ENCODE results near the gene IL17RD. TPM values are rescaled to one million over a fixed set of nuclear protein-coding genes. Genes with fewer than 3 reads are reported as not detected.
A peak's percentile ranks its signal among the peaks of the same experiment; 100 is the strongest.

IL17RD gene
- 17.2 TPM for total RNA-seq

GRCh38 chr3:57164657-57165573 lies at the start of gene IL17RD:
TSS of gene IL17RD (minus strand) at chr3:57165353. CDS start at chr3:57165286, 67 bp downstream.
- TF ChIP-seq POLR2AphosphoS5 (IDR thresholded peaks at IDR 0.05; ENCODE audit: insufficient read depth in 1 of 2, low read depth in 1 of 2) (peak in 1 of 2 donors; percentile 52), POLR2A (IDR thresholded peaks at IDR 0.05) (peak in 1 of 2 donors; percentile 65)
- TF ChIP-seq, protein P1, sequence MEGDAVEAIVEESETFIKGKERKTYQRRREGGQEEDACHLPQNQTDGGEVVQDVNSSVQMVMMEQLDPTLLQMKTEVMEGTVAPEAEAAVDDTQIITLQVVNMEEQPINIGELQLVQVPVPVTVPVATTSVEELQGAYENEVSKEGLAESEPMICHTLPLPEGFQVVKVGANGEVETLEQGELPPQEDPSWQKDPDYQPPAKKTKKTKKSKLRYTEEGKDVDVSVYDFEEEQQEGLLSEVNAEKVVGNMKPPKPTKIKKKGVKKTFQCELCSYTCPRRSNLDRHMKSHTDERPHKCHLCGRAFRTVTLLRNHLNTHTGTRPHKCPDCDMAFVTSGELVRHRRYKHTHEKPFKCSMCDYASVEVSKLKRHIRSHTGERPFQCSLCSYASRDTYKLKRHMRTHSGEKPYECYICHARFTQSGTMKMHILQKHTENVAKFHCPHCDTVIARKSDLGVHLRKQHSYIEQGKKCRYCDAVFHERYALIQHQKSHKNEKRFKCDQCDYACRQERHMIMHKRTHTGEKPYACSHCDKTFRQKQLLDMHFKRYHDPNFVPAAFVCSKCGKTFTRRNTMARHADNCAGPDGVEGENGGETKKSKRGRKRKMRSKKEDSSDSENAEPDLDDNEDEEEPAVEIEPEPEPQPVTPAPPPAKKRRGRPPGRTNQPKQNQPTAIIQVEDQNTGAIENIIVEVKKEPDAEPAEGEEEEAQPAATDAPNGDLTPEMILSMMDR (IDR thresholded peaks at IDR 0.05), result no peak
- intact Hi-C loops (cut with DNase I), result loop anchor here (10.0 kb wide), 1 partner anchor 160 kb away; no protein-coding TSS in a partner anchor
- peak in 1 of 2 donors; percentile 87 for DNase-seq (ENCODE audit: extremely low spot score in 2 of 2)
- Histone ChIP-seq H3K4me1 (peaks cover 52% of the 10 kb centered on the region), H3K36me3 (no peaks in the 10 kb centered on the region), H3K9me3 (no peaks in the 10 kb centered on the region), H3K27ac (peak within 1 kb of the TSS; percentile 77), H3K4me3 (peak within 1 kb of the TSS; percentile 66 to 89), H3K27me3 (no peaks in the 10 kb centered on the region)

- intact Hi-C loops (cut with DNase I), result no loop called here
- Histone ChIP-seq H3K27me3 (no peaks in the 10 kb centered on the region), H3K4me1 (no peaks in the 10 kb centered on the region), H3K36me3 (no peaks in the 10 kb centered on the region), H3K9me3 (no peaks in the 10 kb centered on the region), H3K27ac (no peak overlapping the region), H3K4me3 (no peak overlapping the region)
- TF ChIP-seq POLR2A (IDR thresholded peaks at IDR 0.05), result no peak
- TF ChIP-seq, protein P1 (IDR thresholded peaks at IDR 0.05), result no peak
- no peak for TF ChIP-seq POLR2AphosphoS5 (IDR thresholded peaks at IDR 0.05; ENCODE audit: insufficient read depth in 1 of 2, low read depth in 1 of 2)
- DNase-seq (ENCODE audit: extremely low spot score in 2 of 2), result no peak
Observed at GRCh38 chr3:57206423-57206822, 41.3 kb upstream of the IL17RD start.

- H3K4me3 ChIP-seq, result no peak within 1 kb of the TSS
- H3K4me1 ChIP-seq, result no peaks in the 10 kb centered on the region
- intact Hi-C loops (cut with DNase I), result no loop called here
- no peak within 1 kb of the TSS for H3K27ac ChIP-seq
- no peak for DNase-seq (ENCODE audit: extremely low spot score in 2 of 2)
- no peaks in the 10 kb centered on the region for H3K27me3 ChIP-seq
- no peak for TF ChIP-seq POLR2A (IDR thresholded peaks at IDR 0.05)
- TF ChIP-seq, protein P1 (IDR thresholded peaks at IDR 0.05), result no peak
- no peak for TF ChIP-seq POLR2AphosphoS5 (IDR thresholded peaks at IDR 0.05; ENCODE audit: insufficient read depth in 1 of 2, low read depth in 1 of 2)
- H3K36me3 ChIP-seq, result no peaks in the 10 kb centered on the region
- H3K9me3 ChIP-seq, result no peaks in the 10 kb centered on the region
Observed at GRCh38 chr3:57199895-57200297, 34.7 kb upstream of the IL17RD start, which contains the start of gene HESX1. TSS of gene HESX1 (minus strand) at chr3:57199978. CDS start at chr3:57199918, 60 bp downstream.

GRCh38 chr3:57194641-57195040 lies 29.5 kb upstream of the IL17RD start:
- DNase-seq (ENCODE audit: extremely low spot score in 2 of 2), result no peak
- H3K27me3 ChIP-seq, result no peaks in the 10 kb centered on the region
- no peaks in the 10 kb centered on the region for H3K36me3 ChIP-seq
- TF ChIP-seq, protein P1 (IDR thresholded peaks at IDR 0.05), result no peak
- TF ChIP-seq POLR2AphosphoS5 (IDR thresholded peaks at IDR 0.05; ENCODE audit: insufficient read depth in 1 of 2, low read depth in 1 of 2) (no peak), POLR2A (IDR thresholded peaks at IDR 0.05) (no peak)
- intact Hi-C loops (cut with DNase I), result no loop called here
- H3K4me1 ChIP-seq, result no peaks in the 10 kb centered on the region
- no peak overlapping the region for H3K4me3 ChIP-seq
- no peak overlapping the region for H3K27ac ChIP-seq
- H3K9me3 ChIP-seq, result no peaks in the 10 kb centered on the region

DNA sequence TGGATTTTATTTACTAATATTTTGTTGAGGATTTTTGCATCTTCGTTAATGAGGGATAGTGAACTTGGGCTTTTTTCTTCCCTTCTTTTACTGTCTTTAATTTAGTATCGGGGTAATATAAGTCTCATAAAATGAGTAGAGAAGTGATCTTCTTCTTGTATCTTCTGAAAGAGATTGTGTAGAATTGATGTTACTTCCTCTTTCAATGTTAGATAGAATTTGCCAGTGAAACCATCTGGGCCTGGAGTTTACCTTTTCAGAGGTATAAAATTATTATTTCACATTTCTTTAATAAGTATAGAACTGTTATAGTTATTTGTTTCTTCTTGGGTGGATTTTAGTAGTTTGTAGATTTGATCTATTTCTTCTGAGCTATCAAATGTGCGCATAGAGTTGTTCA lies 26.9 kb upstream of the IL17RD start:
- Histone ChIP-seq H3K9me3 (no peaks in the 10 kb centered on the region), H3K27ac (no peak overlapping the region), H3K36me3 (no peaks in the 10 kb centered on the region), H3K4me3 (no peak overlapping the region), H3K27me3 (no peaks in the 10 kb centered on the region), H3K4me1 (no peaks in the 10 kb centered on the region)
- intact Hi-C loops (cut with DNase I), result no loop called here
- TF ChIP-seq, protein P1 (IDR thresholded peaks at IDR 0.05), result no peak
- no peak for TF ChIP-seq POLR2AphosphoS5 (IDR thresholded peaks at IDR 0.05; ENCODE audit: insufficient read depth in 1 of 2, low read depth in 1 of 2)
- no peak for TF ChIP-seq POLR2A (IDR thresholded peaks at IDR 0.05)
- DNase-seq (ENCODE audit: extremely low spot score in 2 of 2), result no peak

All from vagina (tissue), 2 donors.